Measurements from ENCODE around the gene SEC61A1.

SEC61A1 gene

GRCh38 chr3:128113817-128114794 is 61.9 kb downstream of the SEC61A1 start:
- no peak for FAIRE-seq

All from A204.1 (cell line).